OCI-LY3 (cell line): Measurements from ENCODE around the gene PORCN.
"Not testable (repeated sequence)": the region's sequence is repeated elsewhere in the genome, so short reads cannot be mapped to it uniquely, and the experiment has no call there.

Source experiments
- H2AFZ ChIP-seq: fragments of 200-600, 300-600 bp; shearing (Covaris generic); 2 replicates; pipeline ENCODE4 v1.6.0; 2014; ENCODE audit warnings: antibody characterized with exemption, low read depth, low read length
- H3K27ac ChIP-seq: fragments of 200-600, 300-600 bp; sonication (generic); 2 replicates; pipeline ENCODE4 v1.5.1; 2014; ENCODE audit warnings: mild to moderate bottlenecking, low read length, moderate library complexity, mixed read lengths
- H3K27me3 ChIP-seq: fragments of 200-600, 300-600 bp; sonication (generic); 2 replicates; pipeline ENCODE4 v1.6.1; 2014; ENCODE audit warnings: low read depth, low read length, mixed read lengths
- H3K36me3 ChIP-seq: fragments of 200-600, 300-600 bp; sonication (generic); replicated peaks from 2 replicates; pipeline ENCODE3; 2014; ENCODE audit warnings: low read depth, low read length, mixed read lengths
- H3K4me1 ChIP-seq: fragments of 300-600, 200-600 bp; sonication (generic); 2 replicates; pipeline ENCODE4 v1.6.1; 2014; ENCODE audit warnings: low read length, mixed read lengths
- H3K4me2 ChIP-seq: fragments of 200-600, 300-600 bp; sonication (generic); 2 replicates; pipeline ENCODE4 v1.6.1; 2014; ENCODE audit warnings: low read length, mixed read lengths
- H3K4me3 ChIP-seq: fragments of 300-600, 200-600 bp; sonication (generic); 2 replicates; pipeline ENCODE4 v1.5.1; 2014; ENCODE audit warnings: antibody characterized with exemption, mild to moderate bottlenecking, low read length, moderate library complexity
- H3K79me2 ChIP-seq: fragments of 300-600, 200-600 bp; shearing (Covaris generic); 2 replicates; pipeline ENCODE4 v1.6.1; 2014; ENCODE audit warnings: mild to moderate bottlenecking, low read length, mixed read lengths
- H3K9ac ChIP-seq: fragments of 300-600, 200-600 bp; shearing (Covaris generic); 2 replicates; pipeline ENCODE4 v1.6.0; 2014; ENCODE audit warnings: mild to moderate bottlenecking, low read length, moderate library complexity
- H3K9me3 ChIP-seq: fragments of 200-600, 300-600 bp; shearing (Covaris generic); 2 replicates; pipeline ENCODE4 v1.6.1; 2014; ENCODE audit warnings: low read length, mixed read lengths; ENCODE audit not compliant: insufficient read depth
- H4K20me1 ChIP-seq: fragments of 200-600, 300-600 bp; sonication (generic); 2 replicates; pipeline ENCODE4 v1.6.1; 2016; ENCODE audit warnings: low read length, mixed read lengths; ENCODE audit not compliant: insufficient read depth
- CTCF ChIP-seq: fragments of 200-600, 300-600 bp; sonication (generic); IDR thresholded peaks from 2 replicates; pipeline ENCODE4 v1.5.1; 2014; ENCODE audit warnings: antibody characterized with exemption, low read length, low read depth
- EZH2phosphoT487 ChIP-seq: fragments of 200-600 bp; shearing (Covaris generic); IDR thresholded peaks from 2 replicates; pipeline ENCODE4 v1.6.1; 2018; ENCODE audit warnings: antibody characterized with exemption, mixed run types, low read depth

Gene PORCN

GRCh38 chrX:48521353-48522243 lies 12.8 kb downstream of the PORCN start, which contains the start of gene EBP:
TSS of gene EBP (plus strand) at chrX:48521808. CDS start at chrX:48523772, 1,964 bp downstream.
- H3K4me1 ChIP-seq, result peaks cover 14% of the 10 kb centered on the region
- H3K9me3 ChIP-seq, result no peaks in the 10 kb centered on the region
- no peaks in the 10 kb centered on the region for H4K20me1 ChIP-seq
- H3K27ac ChIP-seq, result peak within 1 kb of the TSS; percentile 90
- peak within 1 kb of the TSS; percentile 97 for H3K9ac ChIP-seq
- TF ChIP-seq CTCF, result no peak
- TF ChIP-seq EZH2phosphoT487, result no peak
- H2AFZ ChIP-seq, result peak within 1 kb of the TSS; percentile 58
- no peaks in the 10 kb centered on the region for H3K27me3 ChIP-seq
- H3K36me3 ChIP-seq, result peaks cover 20% of the 10 kb centered on the region
- H3K4me2 ChIP-seq, result peak within 1 kb of the TSS; percentile 97
- peaks cover 31% of the 10 kb centered on the region for H3K79me2 ChIP-seq
- peak within 1 kb of the TSS; percentile 97 for H3K4me3 ChIP-seq

- Histone ChIP-seq H3K4me1 (peaks cover 14% of the 10 kb centered on the region), H3K27ac (peak overlapping the region; percentile 90), H3K4me2 (peak overlapping the region; percentile 92), H2AFZ (no peak overlapping the region; the same call in 1 of the 2 replicates), H3K9ac (peak overlapping the region; percentile 97), H3K79me2 (peaks cover 31% of the 10 kb centered on the region), H3K9me3 (no peaks in the 10 kb centered on the region), H3K27me3 (no peaks in the 10 kb centered on the region), H4K20me1 (no peaks in the 10 kb centered on the region), H3K36me3 (peaks cover 25% of the 10 kb centered on the region), H3K4me3 (peak overlapping the region; percentile 97)
- TF ChIP-seq CTCF, result no peak
- TF ChIP-seq EZH2phosphoT487, result no peak
Observed at GRCh38 chrX:48522291-48522690, 13.5 kb downstream of the PORCN start.

- Histone ChIP-seq H3K36me3 (peaks cover 34% of the 10 kb centered on the region), H3K79me2 (peaks cover 31% of the 10 kb centered on the region), H3K9ac (no peak overlapping the region), H2AFZ (no peak overlapping the region), H4K20me1 (no peaks in the 10 kb centered on the region), H3K4me2 (no peak overlapping the region), H3K4me1 (peaks cover 14% of the 10 kb centered on the region), H3K4me3 (no peak overlapping the region), H3K9me3 (no peaks in the 10 kb centered on the region), H3K27me3 (no peaks in the 10 kb centered on the region), H3K27ac (no peak overlapping the region)
- TF ChIP-seq EZH2phosphoT487 (no peak), CTCF (no peak)
Observed at GRCh38 chrX:48523682-48524081, 14.9 kb downstream of the PORCN start.

GRCh38 chrX:48525853-48526252 lies 17.1 kb downstream of the PORCN start:
- not testable (repeated sequence) for H3K4me1 ChIP-seq, H2AFZ ChIP-seq, H3K27ac ChIP-seq, H4K20me1 ChIP-seq, H3K9me3 ChIP-seq, H3K4me3 ChIP-seq, H3K9ac ChIP-seq, H3K4me2 ChIP-seq, H3K27me3 ChIP-seq
- H3K79me2 ChIP-seq, result peaks cover 31% of the 10 kb centered on the region
- H3K36me3 ChIP-seq, result peaks cover 37% of the 10 kb centered on the region
